ENCODE measurements around the gene TRPM3. TPM values are rescaled to one million over a fixed set of nuclear protein-coding genes. Genes with fewer than 3 reads are reported as not detected.
A peak's percentile ranks its signal among the peaks of the same experiment; 100 is the strongest.

TRPM3 gene
- total and polyA plus RNA-seq, 12 donors: 0.27 to 5.3 (median 1.8) TPM

DNA sequence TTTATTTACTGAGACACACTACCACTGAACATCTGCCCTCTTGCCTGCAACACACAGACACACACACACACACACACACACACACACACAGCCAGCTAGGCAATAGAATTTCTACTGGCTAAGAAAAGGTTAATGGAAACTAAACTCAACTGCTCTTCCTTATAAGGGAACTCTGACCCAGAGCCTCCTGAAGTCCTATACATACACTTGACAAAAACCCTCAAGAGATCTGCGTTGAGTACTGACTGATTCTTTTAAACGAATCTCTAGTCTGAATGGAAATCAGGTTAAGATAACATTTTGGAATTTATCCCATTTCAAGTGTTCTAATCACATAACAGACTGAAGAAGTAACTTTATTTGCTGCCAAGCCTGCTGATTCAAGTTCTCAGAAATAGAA, 25.9 kb upstream of the TRPM3 start:
- Histone ChIP-seq H3K36me3 (replicated peaks in 1 of 2) (no peaks in the 10 kb centered on the region), H3K27ac (no peak overlapping the region), H3K9me3 (replicated peaks in 1 of 3) (no peaks in the 10 kb centered on the region), H3K4me1 (replicated peaks in 1 of 2) (peaks cover 0 to 11% of the 10 kb centered on the region in 2 donors), H3K27me3 (no peaks in the 10 kb centered on the region), H3K4me3 (no peak overlapping the region)
- intact Hi-C loops (cut with DNase I): no loop called here
- TF ChIP-seq, protein P1, sequence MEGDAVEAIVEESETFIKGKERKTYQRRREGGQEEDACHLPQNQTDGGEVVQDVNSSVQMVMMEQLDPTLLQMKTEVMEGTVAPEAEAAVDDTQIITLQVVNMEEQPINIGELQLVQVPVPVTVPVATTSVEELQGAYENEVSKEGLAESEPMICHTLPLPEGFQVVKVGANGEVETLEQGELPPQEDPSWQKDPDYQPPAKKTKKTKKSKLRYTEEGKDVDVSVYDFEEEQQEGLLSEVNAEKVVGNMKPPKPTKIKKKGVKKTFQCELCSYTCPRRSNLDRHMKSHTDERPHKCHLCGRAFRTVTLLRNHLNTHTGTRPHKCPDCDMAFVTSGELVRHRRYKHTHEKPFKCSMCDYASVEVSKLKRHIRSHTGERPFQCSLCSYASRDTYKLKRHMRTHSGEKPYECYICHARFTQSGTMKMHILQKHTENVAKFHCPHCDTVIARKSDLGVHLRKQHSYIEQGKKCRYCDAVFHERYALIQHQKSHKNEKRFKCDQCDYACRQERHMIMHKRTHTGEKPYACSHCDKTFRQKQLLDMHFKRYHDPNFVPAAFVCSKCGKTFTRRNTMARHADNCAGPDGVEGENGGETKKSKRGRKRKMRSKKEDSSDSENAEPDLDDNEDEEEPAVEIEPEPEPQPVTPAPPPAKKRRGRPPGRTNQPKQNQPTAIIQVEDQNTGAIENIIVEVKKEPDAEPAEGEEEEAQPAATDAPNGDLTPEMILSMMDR (IDR thresholded peaks at IDR 0.05): no peak
- TF ChIP-seq POLR2A (IDR thresholded peaks at IDR 0.05): no peak
- WGBS, 4 donors: 24 to 41% (median 30%) methylated on average over 2 of the region's 2 CpGs
- DNase-seq: no peak

DNA sequence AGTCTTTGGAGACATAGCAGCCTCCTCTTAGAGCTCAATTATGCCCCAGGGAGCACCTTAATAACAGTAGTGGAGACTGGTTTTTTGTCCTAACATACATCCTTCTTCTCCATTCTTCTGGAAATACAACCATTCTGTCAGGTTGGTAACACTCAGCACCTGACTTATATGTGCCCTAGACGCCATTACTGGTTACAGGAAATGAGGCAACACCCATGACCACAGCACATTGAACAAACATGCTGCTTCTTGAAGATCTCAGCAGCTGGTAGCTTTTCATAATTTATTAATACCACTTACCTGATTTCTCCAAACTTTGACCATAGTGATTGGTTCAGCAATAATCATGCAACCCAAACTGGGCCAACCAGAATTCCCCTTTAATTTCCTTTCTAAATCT, 25.1 kb upstream of the TRPM3 start:
- Histone ChIP-seq H3K4me1 (replicated peaks in 1 of 2) (peaks cover 0 to 11% of the 10 kb centered on the region in 2 donors), H3K36me3 (replicated peaks in 1 of 2) (no peaks in the 10 kb centered on the region), H3K27ac (no peak overlapping the region), H3K27me3 (no peaks in the 10 kb centered on the region), H3K4me3 (no peak overlapping the region), H3K9me3 (replicated peaks in 1 of 3) (no peaks in the 10 kb centered on the region)
- intact Hi-C loops (cut with DNase I): no loop called here
- TF ChIP-seq POLR2A (IDR thresholded peaks at IDR 0.05): no peak
- TF ChIP-seq, protein P1 (IDR thresholded peaks at IDR 0.05): no peak
- DNase-seq: no peak
- WGBS, 4 donors: 47 to 67% (median 54%) methylated on average over 1 of the region's 1 CpG

DNA sequence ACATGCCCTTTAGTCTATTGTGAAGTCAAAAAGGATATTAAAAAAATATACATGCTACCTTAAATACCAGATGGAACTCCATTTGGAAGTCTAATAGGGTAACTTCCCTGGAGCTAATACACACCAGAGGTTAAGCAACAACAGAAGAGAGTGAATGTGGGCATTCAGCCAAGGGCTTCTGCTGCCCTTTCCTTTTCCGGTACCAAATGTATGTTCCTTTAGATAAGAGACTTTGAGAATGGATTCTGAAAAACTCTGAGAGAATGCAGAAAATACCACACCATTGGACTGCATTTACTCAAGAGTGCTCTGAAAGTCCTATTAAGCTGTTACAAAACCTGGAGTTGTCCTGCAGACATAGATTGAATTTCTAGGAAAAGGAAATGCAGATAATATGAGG, 23.8 kb upstream of the TRPM3 start:
- H3K27me3 ChIP-seq: no peaks in the 10 kb centered on the region
- H3K4me3 ChIP-seq: no peak overlapping the region
- peak in 6 of 7 donors; percentile 17 to 62 (median 26) for DNase-seq
- intact Hi-C loops (cut with DNase I): no loop called here
- no peak overlapping the region for H3K27ac ChIP-seq
- no peaks in the 10 kb centered on the region for H3K36me3 ChIP-seq (replicated peaks in 1 of 2)
- H3K9me3 ChIP-seq (replicated peaks in 1 of 3): no peaks in the 10 kb centered on the region
- H3K4me1 ChIP-seq (replicated peaks in 1 of 2): peaks cover 0 to 11% of the 10 kb centered on the region in 2 donors
- no peak for TF ChIP-seq POLR2A (IDR thresholded peaks at IDR 0.05)
- TF ChIP-seq, protein P1 (IDR thresholded peaks at IDR 0.05): no peak
- WGBS, 4 donors: 0 to 8% (median 6%) methylated on average over 1 of the region's 1 CpG

DNA sequence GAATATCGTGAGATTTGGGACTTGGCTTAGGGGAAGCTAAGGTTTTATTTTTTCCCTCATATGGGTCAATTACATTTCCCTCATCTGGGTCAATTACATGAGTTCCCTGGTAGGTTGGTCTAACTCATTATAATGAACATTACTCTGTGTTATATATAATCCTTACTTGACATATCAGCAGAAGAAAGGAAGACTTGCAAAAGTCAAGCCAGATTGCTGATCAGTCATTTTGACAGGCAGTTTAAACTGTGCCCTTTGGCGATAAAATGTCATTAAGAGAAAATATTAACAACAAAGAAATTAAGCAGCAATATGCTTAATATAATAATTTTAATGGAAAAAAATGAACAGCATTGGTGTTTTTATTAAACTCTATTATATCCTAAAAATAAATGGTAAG, 23.1 kb upstream of the TRPM3 start:
- Histone ChIP-seq H3K9me3 (replicated peaks in 1 of 3) (no peaks in the 10 kb centered on the region), H3K4me3 (no peak overlapping the region), H3K36me3 (replicated peaks in 1 of 2) (no peaks in the 10 kb centered on the region), H3K4me1 (replicated peaks in 1 of 2) (peaks cover 0 to 11% of the 10 kb centered on the region in 2 donors), H3K27me3 (no peaks in the 10 kb centered on the region), H3K27ac (no peak overlapping the region)
- no peak for DNase-seq
- no peak for TF ChIP-seq POLR2A (IDR thresholded peaks at IDR 0.05)
- TF ChIP-seq, protein P1 (IDR thresholded peaks at IDR 0.05): no peak
- intact Hi-C loops (cut with DNase I): no loop called here
- 41 to 60% (median 53%) methylated on average over 2 of the region's 2 CpGs for WGBS, 4 donors

Measured in adrenal gland (tissue), 12 donors.